ENCODE measurements around the gene HNMT.

DNA sequence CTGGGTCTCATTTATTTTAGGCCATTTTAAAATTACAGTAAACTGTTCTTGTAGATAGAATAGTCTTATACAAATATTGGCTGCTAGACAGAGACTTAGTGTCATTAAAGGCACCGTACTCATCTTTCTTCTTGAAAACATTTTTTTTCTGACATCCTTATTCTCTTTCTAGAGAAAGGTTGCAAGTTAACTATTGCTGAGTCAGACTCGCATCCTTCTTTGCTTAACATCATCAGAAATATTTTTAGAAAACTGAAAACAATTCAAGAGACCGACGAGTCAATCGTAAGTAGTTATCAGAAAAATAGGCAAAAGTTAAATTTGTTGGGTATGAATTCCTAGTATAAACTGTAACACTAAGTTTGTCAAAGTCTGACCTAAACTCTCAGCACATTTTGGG, 72.2 kb downstream of the HNMT start:
- TF ChIP-seq, protein P1, sequence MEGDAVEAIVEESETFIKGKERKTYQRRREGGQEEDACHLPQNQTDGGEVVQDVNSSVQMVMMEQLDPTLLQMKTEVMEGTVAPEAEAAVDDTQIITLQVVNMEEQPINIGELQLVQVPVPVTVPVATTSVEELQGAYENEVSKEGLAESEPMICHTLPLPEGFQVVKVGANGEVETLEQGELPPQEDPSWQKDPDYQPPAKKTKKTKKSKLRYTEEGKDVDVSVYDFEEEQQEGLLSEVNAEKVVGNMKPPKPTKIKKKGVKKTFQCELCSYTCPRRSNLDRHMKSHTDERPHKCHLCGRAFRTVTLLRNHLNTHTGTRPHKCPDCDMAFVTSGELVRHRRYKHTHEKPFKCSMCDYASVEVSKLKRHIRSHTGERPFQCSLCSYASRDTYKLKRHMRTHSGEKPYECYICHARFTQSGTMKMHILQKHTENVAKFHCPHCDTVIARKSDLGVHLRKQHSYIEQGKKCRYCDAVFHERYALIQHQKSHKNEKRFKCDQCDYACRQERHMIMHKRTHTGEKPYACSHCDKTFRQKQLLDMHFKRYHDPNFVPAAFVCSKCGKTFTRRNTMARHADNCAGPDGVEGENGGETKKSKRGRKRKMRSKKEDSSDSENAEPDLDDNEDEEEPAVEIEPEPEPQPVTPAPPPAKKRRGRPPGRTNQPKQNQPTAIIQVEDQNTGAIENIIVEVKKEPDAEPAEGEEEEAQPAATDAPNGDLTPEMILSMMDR (IDR thresholded peaks at IDR 0.05), result no peak
- no peak for TF ChIP-seq EP300 (IDR thresholded peaks at IDR 0.05)
- no peak for TF ChIP-seq POLR2AphosphoS5 (IDR thresholded peaks at IDR 0.05)
